HUES48 (cell line): ENCODE results near the gene KITLG.
"Not testable (repeated sequence)": the region's sequence is repeated elsewhere in the genome, so short reads cannot be mapped to it uniquely, and the experiment has no call there.

Experiments
- H3K27ac ChIP-seq: one replicate; pipeline ENCODE4 v1.7.0; 2013; ENCODE audit warnings: low read depth, low read length, inconsistent platforms
- H3K27me3 ChIP-seq: 2 replicates; pipeline ENCODE4 v1.6.1; 2013; ENCODE audit warnings: mild to moderate bottlenecking, low read length; ENCODE audit not compliant: control insufficient read depth, insufficient read depth
- H3K36me3 ChIP-seq: 2 replicates; pipeline ENCODE4 v1.6.1; 2013; ENCODE audit warnings: low read length; ENCODE audit not compliant: control insufficient read depth, insufficient read depth
- H3K4me1 ChIP-seq: 2 replicates; pipeline ENCODE4 v1.6.1; 2013; ENCODE audit warnings: mild to moderate bottlenecking, low read length; ENCODE audit not compliant: control insufficient read depth, insufficient read depth
- H3K4me3 ChIP-seq: 2 replicates; pipeline ENCODE4 v1.5.1; 2013; ENCODE audit warnings: mild to moderate bottlenecking, low read depth, low read length
- H3K9ac ChIP-seq: 2 replicates; pipeline ENCODE4 v1.6.1; 2013; ENCODE audit warnings: mild to moderate bottlenecking, low read depth, low read length, moderate library complexity
- H3K9me3 ChIP-seq: 2 replicates; pipeline ENCODE4 v1.6.1; 2013; ENCODE audit warnings: low read length; ENCODE audit not compliant: control insufficient read depth, insufficient read depth

KITLG gene, protein sequence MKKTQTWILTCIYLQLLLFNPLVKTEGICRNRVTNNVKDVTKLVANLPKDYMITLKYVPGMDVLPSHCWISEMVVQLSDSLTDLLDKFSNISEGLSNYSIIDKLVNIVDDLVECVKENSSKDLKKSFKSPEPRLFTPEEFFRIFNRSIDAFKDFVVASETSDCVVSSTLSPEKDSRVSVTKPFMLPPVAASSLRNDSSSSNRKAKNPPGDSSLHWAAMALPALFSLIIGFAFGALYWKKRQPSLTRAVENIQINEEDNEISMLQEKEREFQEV

GRCh38 chr12:88580051-88580871 is at the start of gene KITLG:
Gene KITLG (minus strand): TSS chr12:88580471. CDS start chr12:88580278, 193 bp downstream.
- Histone ChIP-seq H3K27ac (peak within 1 kb of the TSS; percentile 81), H3K9ac (peak within 1 kb of the TSS; percentile 68), H3K27me3 (peaks cover 15% of the 10 kb centered on the region), H3K4me1 (peaks cover 51% of the 10 kb centered on the region), H3K36me3 (no peaks in the 10 kb centered on the region), H3K4me3 (peak within 1 kb of the TSS; percentile 81), H3K9me3 (peaks cover 2% of the 10 kb centered on the region; the same call in 1 of the 2 replicates)

GRCh38 chr12:88628856-88629509 is 48.7 kb upstream of the KITLG start:
- Histone ChIP-seq H3K4me1 (peaks cover 12% of the 10 kb centered on the region), H3K4me3 (no peak overlapping the region), H3K36me3 (no peaks in the 10 kb centered on the region), H3K9ac (no peak overlapping the region), H3K27me3 (no peaks in the 10 kb centered on the region), H3K27ac (no peak overlapping the region), H3K9me3 (no peaks in the 10 kb centered on the region)

GRCh38 chr12:88628035-88628434 is 47.8 kb upstream of the KITLG start:
- not testable (repeated sequence) for H3K4me3 ChIP-seq, H3K9ac ChIP-seq, H3K27ac ChIP-seq, H3K9me3 ChIP-seq, H3K36me3 ChIP-seq, H3K27me3 ChIP-seq
- peaks cover 21% of the 10 kb centered on the region for H3K4me1 ChIP-seq

DNA sequence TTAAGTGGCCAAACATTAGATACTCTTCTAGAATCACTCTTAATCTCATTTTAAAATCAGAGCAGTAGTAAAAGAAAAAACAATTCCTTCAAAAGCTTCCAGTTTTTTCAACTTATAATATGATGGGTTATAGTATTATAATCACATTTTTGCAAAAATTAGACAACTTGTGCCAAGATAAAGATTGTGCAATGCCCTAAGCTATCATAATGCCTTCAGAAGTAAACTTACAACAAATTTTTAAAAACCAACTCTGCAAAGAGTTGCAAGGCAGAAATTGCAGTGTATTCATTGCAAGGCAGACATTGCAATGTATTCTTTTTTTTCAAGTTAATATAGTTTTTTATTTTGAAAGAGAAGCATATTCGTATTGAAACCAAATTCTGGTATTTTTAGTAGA is 47.2 kb upstream of the KITLG start:
- Histone ChIP-seq H3K36me3 (no peaks in the 10 kb centered on the region), H3K9ac (no peak overlapping the region), H3K4me3 (no peak overlapping the region), H3K9me3 (no peaks in the 10 kb centered on the region), H3K27ac (no peak overlapping the region), H3K27me3 (no peaks in the 10 kb centered on the region), H3K4me1 (peaks cover 21% of the 10 kb centered on the region)

DNA sequence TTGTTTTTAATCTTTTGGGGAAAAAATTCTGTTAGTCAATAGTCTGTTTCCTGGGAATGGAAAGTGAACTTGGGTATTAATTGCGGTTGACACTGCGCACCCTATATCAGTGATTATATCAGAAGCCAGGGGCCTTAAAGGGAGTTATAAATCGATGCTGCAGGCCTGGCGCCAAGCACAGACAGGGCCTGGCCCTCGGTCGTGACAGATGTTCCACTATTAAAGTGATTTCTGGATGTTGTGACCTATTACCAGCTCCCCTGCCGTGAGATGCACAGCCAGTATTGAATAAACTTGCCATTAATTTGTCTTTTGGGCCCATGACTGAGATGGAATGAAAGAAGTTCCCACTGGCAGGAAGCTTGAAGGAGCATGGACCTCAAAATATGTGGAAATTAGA is 45.1 kb upstream of the KITLG start:
- Histone ChIP-seq H3K4me3 (no peak overlapping the region), H3K27me3 (no peaks in the 10 kb centered on the region)

DNA sequence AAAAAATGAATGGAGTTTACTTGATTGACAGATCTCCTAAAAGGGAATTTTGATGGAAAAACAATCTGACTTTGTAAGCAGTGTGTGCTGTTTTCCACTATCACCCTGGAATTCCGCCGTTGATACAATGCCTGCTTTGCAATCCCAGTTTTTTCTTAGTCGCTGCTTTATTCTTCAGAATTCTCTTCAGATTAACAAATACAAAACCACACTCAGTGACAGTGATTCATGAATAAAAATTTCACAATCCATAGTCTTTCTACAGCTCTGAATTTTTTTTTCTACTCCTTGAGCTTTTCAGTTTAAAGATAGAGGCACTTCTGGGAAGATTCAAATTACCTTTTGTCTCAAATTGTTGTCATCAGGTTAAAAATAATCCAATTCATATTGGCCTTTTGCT is 44.6 kb upstream of the KITLG start:
- Histone ChIP-seq H3K27ac (peak overlapping the region; percentile 12), H3K9ac (no peak overlapping the region), H3K27me3 (no peaks in the 10 kb centered on the region), H3K4me3 (no peak overlapping the region), H3K36me3 (no peaks in the 10 kb centered on the region), H3K9me3 (no peaks in the 10 kb centered on the region), H3K4me1 (peaks cover 21% of the 10 kb centered on the region)

More for the DNA sequence above, 45.1 kb upstream of the KITLG start:
- H3K9ac ChIP-seq, result no peak overlapping the region
- H3K4me1 ChIP-seq, result peaks cover 21% of the 10 kb centered on the region
- no peaks in the 10 kb centered on the region for H3K36me3 ChIP-seq
- no peak overlapping the region for H3K27ac ChIP-seq
- H3K9me3 ChIP-seq, result no peaks in the 10 kb centered on the region

DNA sequence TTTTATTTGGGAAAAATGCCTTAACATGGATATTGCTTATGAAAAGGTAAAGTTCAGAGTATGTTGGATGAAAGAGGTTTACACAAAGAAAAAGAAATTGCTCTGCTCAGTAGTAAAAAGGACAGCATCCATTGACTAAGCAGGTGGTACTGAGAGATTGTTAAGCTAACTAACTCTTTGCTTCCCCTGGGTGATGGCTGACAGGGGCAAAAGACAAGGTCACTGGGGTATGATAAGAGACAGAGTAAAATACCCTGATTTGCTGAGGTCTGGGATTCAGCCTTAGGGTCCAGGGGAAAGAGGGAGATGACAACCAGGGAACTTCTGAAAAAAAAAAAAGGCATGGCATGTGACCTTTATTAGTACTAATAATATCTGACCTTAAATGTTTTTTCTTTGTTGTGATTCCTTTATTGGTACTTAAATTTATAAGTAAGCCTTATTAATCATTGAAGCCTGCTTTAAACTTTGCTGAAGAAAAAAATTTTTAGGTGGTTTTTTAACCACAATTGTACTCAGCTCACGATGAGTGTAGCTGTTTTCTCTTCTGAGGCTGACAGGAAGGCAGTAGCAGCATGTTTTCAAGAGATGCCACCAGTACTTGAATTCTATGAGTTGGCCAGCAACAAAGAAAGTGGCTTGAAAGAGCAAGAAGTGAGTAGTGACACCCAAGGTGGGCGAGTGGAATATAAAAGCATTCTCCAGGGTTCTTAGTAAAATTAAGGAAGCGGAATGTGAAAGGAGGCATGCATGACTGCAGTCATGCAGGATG is 43.7 kb upstream of the KITLG start:
- Histone ChIP-seq H3K4me1 (peaks cover 21% of the 10 kb centered on the region), H3K27ac (peak overlapping the region; percentile 43), H3K4me3 (no peak overlapping the region), H3K9me3 (no peaks in the 10 kb centered on the region), H3K9ac (no peak overlapping the region), H3K36me3 (no peaks in the 10 kb centered on the region), H3K27me3 (no peaks in the 10 kb centered on the region)

GRCh38 chr12:88617352-88617751 is 37.1 kb upstream of the KITLG start:
- Histone ChIP-seq H3K27me3 (no peaks in the 10 kb centered on the region), H3K36me3 (no peaks in the 10 kb centered on the region), H3K4me1 (no peaks in the 10 kb centered on the region), H3K27ac (no peak overlapping the region), H3K4me3 (no peak overlapping the region), H3K9ac (no peak overlapping the region), H3K9me3 (no peaks in the 10 kb centered on the region)

DNA sequence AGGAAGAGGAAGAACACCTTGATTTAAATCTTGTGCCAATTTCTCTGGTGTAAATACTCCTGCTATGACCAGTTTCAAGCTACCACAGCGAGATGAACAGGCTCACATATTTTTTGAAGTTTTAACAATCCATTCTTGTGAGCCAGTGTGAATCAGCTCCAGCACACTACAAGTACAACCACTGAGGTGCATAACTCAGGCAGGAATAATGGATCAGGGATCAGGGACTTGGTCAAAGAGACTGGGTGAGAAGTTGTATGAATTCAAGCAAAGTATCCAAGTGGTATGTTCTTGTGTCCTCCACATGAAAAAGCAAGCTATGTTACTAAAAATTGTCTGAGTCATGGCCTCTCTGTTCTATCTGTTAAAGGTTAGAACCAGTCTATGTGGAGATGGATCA is 35.2 kb upstream of the KITLG start:
- Histone ChIP-seq H3K36me3 (no peaks in the 10 kb centered on the region), H3K27ac (no peak overlapping the region), H3K9me3 (no peaks in the 10 kb centered on the region), H3K27me3 (no peaks in the 10 kb centered on the region), H3K4me3 (no peak overlapping the region), H3K4me1 (no peaks in the 10 kb centered on the region), H3K9ac (no peak overlapping the region)

- Histone ChIP-seq H3K4me3 (no peak overlapping the region), H3K4me1 (no peaks in the 10 kb centered on the region), H3K27me3 (no peaks in the 10 kb centered on the region), H3K9me3 (no peaks in the 10 kb centered on the region), H3K27ac (no peak overlapping the region), H3K9ac (no peak overlapping the region), H3K36me3 (no peaks in the 10 kb centered on the region)
Measured at GRCh38 chr12:88604646-88605045, 24.4 kb upstream of the KITLG start.
